ENCODE data around the gene TSACC. TPM values are rescaled to one million over a fixed set of nuclear protein-coding genes. Genes with fewer than 3 reads are reported as not detected.
"Not testable (repeated sequence)": the region's sequence is repeated elsewhere in the genome, so short reads cannot be mapped to it uniquely, and the experiment has no call there.

The TSACC gene
- total and polyA plus RNA-seq, 5 experiments from 2014 or later, result 0.40 to 2.2 (median 0.83) TPM; not detected in 2

DNA sequence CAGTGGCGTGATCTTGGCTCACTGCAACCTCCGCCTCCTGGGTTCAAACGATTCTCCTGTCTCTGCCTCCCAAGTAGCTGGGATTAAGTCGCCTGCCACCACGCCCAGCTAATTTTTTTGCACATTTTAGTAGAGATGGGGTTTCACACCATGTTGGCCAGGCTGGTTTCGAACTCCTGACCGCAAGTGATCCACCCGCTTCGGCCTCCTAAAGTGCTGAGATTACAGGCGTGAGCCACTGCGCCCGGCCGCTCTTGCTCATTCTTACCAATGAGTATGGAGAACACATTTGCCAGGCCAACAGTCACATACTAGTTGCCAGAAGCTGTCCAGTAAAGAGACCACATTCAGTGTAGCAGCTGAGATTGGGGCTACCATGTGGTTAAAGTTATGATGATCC is 14.2 kb downstream of the TSACC start:
- DNase-seq, ATAC-seq, H3K4me1 Mint-ChIP-seq, H3K4me3 Mint-ChIP-seq, H3K9me3 Mint-ChIP-seq, H3K36me3 Mint-ChIP-seq: not testable (repeated sequence)
- H3K27ac Mint-ChIP-seq, result peak overlapping the region in 1 of 10 donors; percentile 71
- POLR2A ChIA-PET, result interaction anchor here (0.7 kb wide), 1 partner anchor 12 kb away, joined by 6 read pairs; no protein-coding TSS in a partner anchor
- H3K27me3 Mint-ChIP-seq, result peaks cover 4 to 30% (median 17%) of the 10 kb centered on the region in 5 donors

DNA sequence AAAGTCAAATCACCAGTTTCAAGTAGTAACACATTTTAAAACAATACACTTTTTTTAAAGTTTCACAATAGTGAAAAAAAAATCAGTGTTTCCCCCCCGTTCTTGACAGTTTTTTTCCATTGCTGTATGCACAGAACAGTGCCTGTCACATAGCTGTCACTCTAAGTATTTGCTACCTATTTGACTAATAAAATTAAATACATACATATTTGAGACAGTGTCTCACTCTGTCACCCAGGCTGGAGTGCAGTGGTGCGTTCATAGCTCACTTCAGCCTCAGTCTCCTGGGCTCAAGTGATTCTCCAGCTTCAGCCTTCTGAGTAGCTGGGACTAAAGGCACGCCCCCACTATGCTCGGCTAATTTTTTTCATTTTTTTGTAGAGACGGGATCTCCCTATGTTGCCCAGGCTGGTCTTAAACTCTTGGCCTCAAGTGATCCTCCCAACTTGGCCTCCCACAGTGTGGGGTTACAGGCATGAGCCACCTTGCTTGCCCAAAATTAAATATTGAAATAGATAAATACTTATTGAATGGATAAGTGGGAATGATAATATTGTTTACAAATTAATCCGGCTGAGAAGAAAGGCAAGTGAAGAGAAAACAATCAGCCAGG is 18.0 kb downstream of the TSACC start:
- H3K27me3 Mint-ChIP-seq, result peaks cover 4 to 42% (median 22%) of the 10 kb centered on the region in 5 donors
- POLR2A ChIA-PET, result no interaction called here

DNA sequence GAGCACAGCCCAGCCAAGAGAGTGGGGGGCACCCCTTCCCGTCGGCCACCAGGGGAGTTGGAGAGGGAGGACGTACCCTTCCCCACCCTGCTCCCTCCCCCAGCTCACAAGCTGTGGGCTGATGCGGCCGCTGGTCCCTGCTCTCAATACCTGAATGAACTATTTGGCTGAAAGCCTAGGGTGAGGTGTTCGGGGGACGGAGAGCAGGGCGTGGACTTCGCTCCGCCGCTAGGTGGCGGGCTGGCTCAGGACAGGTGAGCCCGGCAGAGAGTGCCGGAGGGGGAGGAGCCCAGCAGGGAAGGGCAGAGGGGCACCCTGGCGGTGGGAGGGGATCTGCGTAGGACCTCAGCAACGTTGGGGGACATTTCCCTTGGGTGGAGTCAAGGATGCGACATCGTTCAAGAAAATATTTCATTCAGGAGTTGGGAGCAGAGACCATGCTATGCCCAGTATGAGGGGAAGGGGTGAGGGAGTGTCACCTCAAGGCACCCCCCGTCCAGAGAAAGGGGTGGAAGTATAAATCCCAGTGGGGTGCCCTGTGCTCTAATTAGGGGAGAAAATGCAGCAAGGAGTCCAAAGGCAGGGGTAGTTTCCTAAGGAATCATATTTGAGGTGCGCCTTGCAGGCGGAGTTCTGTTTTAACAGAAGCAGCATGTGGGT is 18.7 kb downstream of the TSACC start:
- Mint-ChIP-seq H3K27ac (no peak overlapping the region), H3K27me3 (peaks cover 4 to 42% (median 22%) of the 10 kb centered on the region in 5 donors), H3K4me1 (peaks cover 5 to 9% (median 7%) of the 10 kb centered on the region in 4 donors), H3K36me3 (no peaks in the 10 kb centered on the region), H3K4me3 (peak overlapping the region in 3 of 10 donors; percentile 14 to 71 (median 48)), H3K9me3 (no peaks in the 10 kb centered on the region)
- DNase-seq (peak; percentile 45 to 67 (median 62)), ATAC-seq (peak; percentile 99 to 100)
- POLR2A ChIA-PET, result no interaction called here

More for the DNA sequence above, 18.0 kb downstream of the TSACC start:
- Mint-ChIP-seq H3K4me1 (peaks cover 5 to 9% (median 7%) of the 10 kb centered on the region in 4 donors), H3K36me3 (no peaks in the 10 kb centered on the region), H3K27ac (peak overlapping the region in 1 of 10 donors; percentile 84), H3K9me3 (no peaks in the 10 kb centered on the region), H3K4me3 (peak overlapping the region in 1 of 10 donors; percentile 48)
- DNase-seq (no peak), ATAC-seq (no peak)

DNA sequence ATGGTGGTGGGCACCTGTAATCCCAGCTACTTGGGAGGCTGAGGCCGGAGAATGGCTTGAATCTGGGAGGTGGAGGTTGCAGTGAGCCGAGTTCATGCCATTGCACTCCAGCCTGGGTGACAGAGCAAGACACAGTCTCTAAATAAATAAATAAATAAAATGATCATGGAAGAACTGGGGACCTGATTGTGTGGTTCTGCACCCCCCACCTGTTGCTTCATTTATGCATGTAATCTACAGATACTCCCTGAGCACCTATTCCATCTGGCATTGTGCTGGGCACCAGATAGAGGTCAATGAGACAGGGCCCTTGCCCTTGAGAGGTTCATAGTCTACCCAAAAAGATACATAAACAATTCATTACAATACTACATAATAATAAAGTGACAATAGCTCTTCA is 19.7 kb downstream of the TSACC start:
- DNase-seq (no peak), ATAC-seq (no peak)
- Mint-ChIP-seq H3K27ac (no peak overlapping the region), H3K36me3 (no peaks in the 10 kb centered on the region), H3K27me3 (peaks cover 4 to 42% (median 22%) of the 10 kb centered on the region in 5 donors), H3K4me3 (no peak overlapping the region), H3K4me1 (peaks cover 5 to 9% (median 7%) of the 10 kb centered on the region in 4 donors), H3K9me3 (no peaks in the 10 kb centered on the region)
- POLR2A ChIA-PET, result interaction anchor here (0.5 kb wide), 1 partner anchor 244 kb away, joined by 3 read pairs; the partner anchor contains the start of gene GPATCH4

DNA sequence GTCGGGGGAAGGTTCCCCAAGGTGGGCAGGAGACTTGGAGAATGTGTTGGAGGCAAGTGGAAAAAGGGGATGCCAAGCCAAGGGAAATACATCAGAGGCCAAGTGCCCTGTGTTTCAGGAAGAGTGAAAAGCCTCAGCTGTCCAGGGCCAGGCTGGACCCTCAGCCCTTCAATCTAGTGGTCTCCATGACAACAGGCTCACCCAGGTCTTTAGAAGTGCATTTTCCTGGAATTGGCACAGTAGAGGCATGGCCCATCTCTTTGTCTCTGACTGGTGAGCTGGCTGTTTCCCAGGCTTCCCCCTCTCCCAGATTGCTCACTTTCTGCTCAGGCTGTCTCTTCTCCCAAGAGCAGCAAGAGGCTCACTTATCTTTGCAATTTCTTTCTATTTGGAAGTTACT is 20.3 kb downstream of the TSACC start:
- Mint-ChIP-seq H3K4me1 (peaks cover 5 to 9% (median 7%) of the 10 kb centered on the region in 4 donors), H3K36me3 (no peaks in the 10 kb centered on the region), H3K27ac (peak overlapping the region in 1 of 10 donors; percentile 90), H3K9me3 (no peaks in the 10 kb centered on the region), H3K4me3 (no peak overlapping the region), H3K27me3 (peaks cover 4 to 42% (median 24%) of the 10 kb centered on the region in 5 donors)
- POLR2A ChIA-PET, result interaction anchor here (0.5 kb wide), 1 partner anchor 243 kb away, joined by 3 read pairs; the partner anchor contains the start of gene GPATCH4
- no peak for ATAC-seq
- no peak for DNase-seq

DNA sequence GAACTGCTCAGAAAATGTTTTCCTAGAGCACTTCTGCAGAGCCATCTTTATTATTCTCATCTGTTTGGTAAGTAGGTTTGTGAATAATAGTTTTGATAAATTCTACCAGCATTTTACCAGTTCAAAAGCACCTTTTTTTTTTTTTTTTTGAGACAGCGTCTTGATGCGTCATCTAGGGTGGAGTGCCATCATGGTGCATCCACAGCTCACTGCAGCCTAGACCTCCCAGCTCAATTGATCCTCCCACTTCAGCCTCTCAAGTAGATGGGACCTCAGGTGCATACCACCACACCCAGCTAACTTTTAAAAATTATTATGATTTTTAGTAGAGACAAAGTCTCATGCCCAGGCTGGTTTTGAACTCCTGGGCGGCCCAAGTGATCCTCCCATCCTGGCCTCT is 20.9 kb downstream of the TSACC start:
- Mint-ChIP-seq H3K36me3 (no peaks in the 10 kb centered on the region), H3K9me3 (no peaks in the 10 kb centered on the region), H3K4me3 (no peak overlapping the region), H3K27ac (peak overlapping the region in 1 of 10 donors; percentile 9), H3K4me1 (peaks cover 5 to 9% (median 7%) of the 10 kb centered on the region in 4 donors), H3K27me3 (peaks cover 8 to 44% (median 26%) of the 10 kb centered on the region in 5 donors)
- ATAC-seq, result no peak
- DNase-seq, result no peak
- POLR2A ChIA-PET, result interaction anchor here (0.7 kb wide), 1 partner anchor 1738 kb away, joined by 3 read pairs; no protein-coding TSS in a partner anchor

DNA sequence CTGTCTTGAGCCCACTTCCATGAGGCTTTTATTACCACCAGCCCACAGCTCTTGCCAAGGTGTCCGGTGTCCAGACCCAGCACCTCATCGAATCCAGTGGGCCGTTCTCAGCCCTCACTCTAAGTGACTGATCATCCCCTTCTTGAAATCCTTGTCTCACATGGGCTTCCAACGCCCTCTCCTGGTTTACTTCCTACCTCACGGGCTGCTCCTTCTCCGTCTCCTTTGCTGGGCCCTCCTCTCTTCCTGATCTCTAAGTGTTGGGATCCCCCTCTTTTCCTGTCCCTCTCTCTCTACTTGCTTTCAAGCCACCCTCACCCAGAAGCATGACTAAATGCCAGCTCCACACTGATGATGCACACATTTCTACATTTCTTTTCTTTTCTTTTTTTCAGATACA is 21.6 kb downstream of the TSACC start:
- Mint-ChIP-seq H3K9me3 (no peaks in the 10 kb centered on the region), H3K27me3 (peaks cover 10 to 44% (median 31%) of the 10 kb centered on the region in 5 donors), H3K36me3 (no peaks in the 10 kb centered on the region), H3K4me1 (peaks cover 5 to 9% (median 7%) of the 10 kb centered on the region in 4 donors), H3K27ac (no peak overlapping the region), H3K4me3 (no peak overlapping the region)
- ATAC-seq (no peak), DNase-seq (no peak)
- POLR2A ChIA-PET, result no interaction called here

DNA sequence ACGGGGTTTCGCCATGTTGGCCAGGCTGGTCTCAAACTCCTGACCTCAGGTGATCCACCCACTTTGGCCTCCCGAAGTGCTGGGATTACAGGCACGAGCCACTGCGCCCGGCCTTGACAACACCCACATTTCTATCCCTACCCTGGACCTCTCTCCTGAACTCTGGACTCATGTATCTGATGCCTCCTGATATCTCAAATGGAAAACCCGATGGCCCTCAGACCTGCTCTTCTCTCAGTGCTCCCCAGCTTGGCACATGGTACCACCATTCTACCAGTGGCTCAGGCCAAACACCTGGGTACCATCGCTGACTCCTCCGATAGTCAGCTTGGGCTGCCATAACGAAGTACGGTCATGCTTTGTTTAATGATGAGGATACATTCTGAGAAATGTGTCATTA is 22.2 kb downstream of the TSACC start:
- DNase-seq, result no peak
- no peak for ATAC-seq
- H3K4me3 Mint-ChIP-seq, result no peak overlapping the region
- POLR2A ChIA-PET, result no interaction called here
- H3K36me3 Mint-ChIP-seq, result no peaks in the 10 kb centered on the region
- peaks cover 5 to 9% (median 7%) of the 10 kb centered on the region in 4 donors for H3K4me1 Mint-ChIP-seq
- peaks cover 14 to 47% (median 35%) of the 10 kb centered on the region in 5 donors for H3K27me3 Mint-ChIP-seq
- peaks cover 0 to 2% (median 0%) of the 10 kb centered on the region in 9 donors for H3K9me3 Mint-ChIP-seq
- H3K27ac Mint-ChIP-seq, result no peak overlapping the region

DNA sequence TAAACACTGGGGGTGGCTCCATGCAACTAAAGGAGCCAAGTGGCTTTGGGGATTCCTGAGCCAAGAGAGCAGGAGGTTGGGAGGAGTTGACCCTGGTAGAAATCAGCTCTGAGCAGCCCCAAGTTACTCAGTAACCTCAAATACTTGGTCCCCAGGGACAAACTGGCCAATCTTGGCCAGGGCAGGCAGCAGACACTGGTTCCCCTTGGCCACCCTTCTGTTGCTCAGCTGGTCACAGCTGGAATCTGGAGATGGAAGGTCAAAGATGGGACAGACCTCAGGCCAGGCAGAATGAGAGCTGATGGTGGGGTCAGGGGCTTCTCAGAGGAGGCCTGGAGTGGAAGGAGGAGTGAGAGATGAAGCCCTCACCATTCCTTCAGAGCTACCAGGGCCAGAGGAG is 27.4 kb downstream of the TSACC start:
- Mint-ChIP-seq H3K36me3 (peaks cover 0 to 1% (median 0%) of the 10 kb centered on the region in 3 donors), H3K9me3 (peaks cover 0 to 2% (median 0%) of the 10 kb centered on the region in 9 donors), H3K27ac (no peak overlapping the region), H3K4me1 (peaks cover 3 to 6% (median 4%) of the 10 kb centered on the region in 4 donors), H3K27me3 (peaks cover 18 to 63% (median 35%) of the 10 kb centered on the region in 5 donors), H3K4me3 (no peak overlapping the region)
- ATAC-seq (no peak), DNase-seq (no peak)
- POLR2A ChIA-PET, result no interaction called here

DNA sequence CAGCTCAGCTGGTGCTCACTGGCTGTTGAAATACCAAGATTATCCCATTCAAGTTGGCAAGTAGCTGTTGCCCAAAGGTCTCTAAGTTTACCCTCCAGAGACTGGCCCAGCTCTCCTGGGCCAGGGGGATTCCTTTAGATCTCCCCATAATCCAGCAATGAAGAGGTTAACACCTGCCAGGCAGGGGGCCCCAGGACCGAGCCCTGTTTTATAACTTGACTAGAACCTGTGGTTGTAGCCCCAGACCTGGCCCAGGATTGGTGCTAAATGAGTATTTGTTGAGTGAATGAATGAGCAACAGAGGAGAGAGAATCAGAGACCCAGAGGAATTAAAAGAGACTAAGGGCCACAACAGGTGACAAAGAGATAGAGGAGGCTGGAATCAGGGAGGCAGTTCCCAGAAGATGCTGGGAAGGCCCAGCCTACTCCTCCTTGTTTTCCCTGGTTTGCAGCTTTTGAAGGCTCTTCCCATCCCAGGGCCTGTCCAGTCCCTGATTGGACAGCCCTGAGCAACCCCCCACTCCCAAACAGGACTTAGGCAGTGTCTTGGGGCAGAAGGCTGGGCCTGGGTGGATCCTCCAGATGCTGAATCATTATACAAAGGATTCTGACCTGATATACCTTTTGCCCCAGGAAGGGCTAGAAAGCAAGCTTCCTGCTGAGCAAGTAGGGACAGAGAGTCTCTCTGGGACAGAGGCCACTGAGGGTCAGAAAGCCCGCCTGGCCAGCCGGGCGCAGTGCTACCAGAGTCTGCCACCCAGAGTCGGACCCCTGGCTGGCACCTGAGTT is 28.2 kb downstream of the TSACC start:
- Mint-ChIP-seq H3K9me3 (peaks cover 0 to 2% (median 0%) of the 10 kb centered on the region in 9 donors), H3K4me3 (no peak overlapping the region), H3K36me3 (peaks cover 0 to 1% (median 0%) of the 10 kb centered on the region in 3 donors), H3K4me1 (peaks cover 3 to 6% (median 4%) of the 10 kb centered on the region in 4 donors), H3K27me3 (peaks cover 18 to 61% (median 35%) of the 10 kb centered on the region in 5 donors), H3K27ac (no peak overlapping the region)
- POLR2A ChIA-PET, result no interaction called here
- ATAC-seq (no peak), DNase-seq (no peak)

DNA sequence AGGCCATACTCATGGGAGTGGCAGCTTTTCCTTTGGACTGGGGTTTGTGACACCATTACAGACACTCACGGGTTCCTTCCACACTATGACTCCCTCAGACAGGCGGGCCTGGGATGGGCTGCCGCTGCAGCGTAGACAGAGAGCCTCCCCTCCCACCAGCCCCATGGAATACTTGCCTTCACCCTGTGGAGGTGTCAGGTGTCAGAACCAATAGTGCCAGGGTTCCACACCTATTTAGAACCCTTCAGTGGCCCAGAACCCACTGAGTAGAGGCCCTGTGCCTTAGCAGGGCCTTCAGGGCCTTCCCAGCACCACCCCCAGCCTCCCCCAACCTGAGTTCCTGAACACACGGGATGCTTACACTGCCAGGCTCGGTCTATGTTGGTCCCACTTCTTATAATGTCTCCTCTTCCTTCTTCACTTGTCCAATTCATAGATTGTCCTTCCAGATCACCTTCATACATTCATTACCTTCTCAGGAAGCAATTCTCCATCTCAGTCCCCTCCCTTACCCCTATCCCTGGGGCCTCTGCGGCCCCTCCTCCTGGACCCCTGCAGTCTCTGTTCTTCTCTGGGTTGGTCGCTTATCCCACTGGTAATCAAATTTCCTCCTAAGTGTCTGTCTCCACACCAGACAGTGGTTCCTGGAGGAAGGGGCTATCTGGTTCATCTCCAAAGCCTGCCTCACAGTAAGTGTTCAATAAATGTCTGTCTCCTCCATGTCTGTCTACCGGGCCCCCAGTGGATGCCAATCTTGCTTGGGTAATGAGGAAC is 29.2 kb downstream of the TSACC start:
- ATAC-seq, result no peak
- peaks cover 0 to 2% (median 0%) of the 10 kb centered on the region in 9 donors for H3K9me3 Mint-ChIP-seq
- H3K27ac Mint-ChIP-seq, result no peak overlapping the region
- peaks cover 0 to 1% (median 0%) of the 10 kb centered on the region in 3 donors for H3K36me3 Mint-ChIP-seq
- H3K4me3 Mint-ChIP-seq, result no peak overlapping the region
- H3K27me3 Mint-ChIP-seq, result peaks cover 22 to 70% (median 42%) of the 10 kb centered on the region in 5 donors
- DNase-seq, result no peak
- peaks cover 3 to 6% (median 4%) of the 10 kb centered on the region in 4 donors for H3K4me1 Mint-ChIP-seq
- POLR2A ChIA-PET, result no interaction called here

DNA sequence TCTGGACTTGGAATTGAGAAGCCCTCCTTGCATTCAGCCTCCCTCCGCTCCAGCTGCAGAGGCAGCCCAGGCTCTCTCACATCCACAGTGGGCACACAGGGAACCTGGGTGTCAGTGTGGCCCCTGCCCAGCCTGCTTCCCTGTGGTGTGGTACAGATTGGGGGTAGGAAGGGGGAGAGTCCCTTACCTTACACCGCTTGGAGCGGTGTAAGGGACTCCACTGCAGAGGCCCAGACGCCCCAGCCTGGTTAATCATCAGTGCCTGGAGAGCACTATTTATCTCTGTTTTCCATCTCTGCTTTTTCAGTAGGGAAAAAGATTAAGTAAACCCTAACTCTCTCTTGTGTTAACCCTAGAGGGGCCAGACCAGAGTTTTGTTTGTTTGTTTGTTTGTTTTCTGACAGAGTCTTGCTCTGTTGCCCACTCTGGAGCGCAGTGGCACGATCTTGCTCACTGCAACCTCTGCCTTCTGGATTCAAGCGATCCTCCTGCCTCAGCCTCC is 29.9 kb downstream of the TSACC start:
- Mint-ChIP-seq H3K4me3 (no peak overlapping the region), H3K27ac (no peak overlapping the region), H3K4me1 (peaks cover 3 to 6% (median 4%) of the 10 kb centered on the region in 4 donors), H3K36me3 (peaks cover 0 to 1% (median 0%) of the 10 kb centered on the region in 3 donors), H3K9me3 (peaks cover 0 to 2% (median 0%) of the 10 kb centered on the region in 9 donors), H3K27me3 (peaks cover 22 to 74% (median 43%) of the 10 kb centered on the region in 5 donors)
- ATAC-seq (no peak), DNase-seq (no peak)
- POLR2A ChIA-PET, result no interaction called here

All from naive thymus-derived CD8-positive, alpha-beta T cell (primary cell).